ENCODE results near the gene LGALS9. TPM values are rescaled to one million over a fixed set of nuclear protein-coding genes. Genes with fewer than 3 reads are reported as not detected.

Gene LGALS9
- total RNA-seq, result 35.1 and 35.8 TPM in 2 replicates

GRCh38 chr17:27630607-27631410 lies at the start of gene LGALS9:
LGALS9 (plus strand) TSS chr17:27631188; CDS start chr17:27631266, 78 bp downstream.
- DNase-seq (ENCODE audit: low spot score), result peak; percentile 25
- Mint-ChIP-seq H3K4me1 (ENCODE audit: low read depth) (peaks cover 48% of the 10 kb centered on the region), H3K27me3 (ENCODE audit: low read depth) (no peaks in the 10 kb centered on the region), H3K4me3 (ENCODE audit: low read depth) (peak within 1 kb of the TSS; percentile 91), H3K9me3 (no peaks in the 10 kb centered on the region), H3K36me3 (ENCODE audit: low read depth) (peaks cover 29% of the 10 kb centered on the region), H3K27ac (peak within 1 kb of the TSS; percentile 83)
- intact Hi-C loops (cut with micrococcal nuclease), result no loop called here

GRCh38 chr17:27582696-27583095 lies 48.3 kb upstream of the LGALS9 start:
- no peak overlapping the region for H3K27ac Mint-ChIP-seq
- intact Hi-C loops (cut with micrococcal nuclease), result loop anchor here (10.0 kb wide), 1 partner anchor 62 kb away; no protein-coding TSS in a partner anchor
- peaks cover 44% of the 10 kb centered on the region for H3K36me3 Mint-ChIP-seq (ENCODE audit: low read depth)

GRCh38 chr17:27585153-27585681 lies 45.8 kb upstream of the LGALS9 start:
- H3K27ac Mint-ChIP-seq, result no peak overlapping the region
- DNase-seq (ENCODE audit: low spot score), result no peak
- no peaks in the 10 kb centered on the region for H3K9me3 Mint-ChIP-seq
- H3K4me3 Mint-ChIP-seq (ENCODE audit: low read depth), result no peak overlapping the region
- H3K36me3 Mint-ChIP-seq (ENCODE audit: low read depth), result peaks cover 43% of the 10 kb centered on the region
- no peaks in the 10 kb centered on the region for H3K27me3 Mint-ChIP-seq (ENCODE audit: low read depth)
- H3K4me1 Mint-ChIP-seq (ENCODE audit: low read depth), result peaks cover 10% of the 10 kb centered on the region
- intact Hi-C loops (cut with micrococcal nuclease), result loop anchor here (10.0 kb wide), 1 partner anchor 60 kb away; no protein-coding TSS in a partner anchor

More at GRCh38 chr17:27582696-27583095, 48.3 kb upstream of the LGALS9 start:
- H3K4me3 Mint-ChIP-seq (ENCODE audit: low read depth), result no peak overlapping the region
- no peak for DNase-seq (ENCODE audit: low spot score)
- H3K4me1 Mint-ChIP-seq (ENCODE audit: low read depth), result peaks cover 31% of the 10 kb centered on the region
- no peaks in the 10 kb centered on the region for H3K9me3 Mint-ChIP-seq
- H3K27me3 Mint-ChIP-seq (ENCODE audit: low read depth), result no peaks in the 10 kb centered on the region

GRCh38 chr17:27585792-27586191 lies 45.2 kb upstream of the LGALS9 start:
- no peaks in the 10 kb centered on the region for H3K9me3 Mint-ChIP-seq
- H3K27ac Mint-ChIP-seq, result no peak overlapping the region
- DNase-seq (ENCODE audit: low spot score), result no peak
- intact Hi-C loops (cut with micrococcal nuclease), result loop anchor here (10.0 kb wide), 1 partner anchor 59 kb away; no protein-coding TSS in a partner anchor
- peaks cover 44% of the 10 kb centered on the region for H3K36me3 Mint-ChIP-seq (ENCODE audit: low read depth)
- H3K4me3 Mint-ChIP-seq (ENCODE audit: low read depth), result no peak overlapping the region
- peaks cover 8% of the 10 kb centered on the region for H3K4me1 Mint-ChIP-seq (ENCODE audit: low read depth)
- no peaks in the 10 kb centered on the region for H3K27me3 Mint-ChIP-seq (ENCODE audit: low read depth)

- no peaks in the 10 kb centered on the region for H3K9me3 Mint-ChIP-seq
- peaks cover 4% of the 10 kb centered on the region for H3K4me1 Mint-ChIP-seq (ENCODE audit: low read depth)
- intact Hi-C loops (cut with micrococcal nuclease), result loop anchor here (10.0 kb wide), 1 partner anchor 59 kb away; no protein-coding TSS in a partner anchor
- H3K4me3 Mint-ChIP-seq (ENCODE audit: low read depth), result no peak overlapping the region
- no peaks in the 10 kb centered on the region for H3K27me3 Mint-ChIP-seq (ENCODE audit: low read depth)
- peaks cover 42% of the 10 kb centered on the region for H3K36me3 Mint-ChIP-seq (ENCODE audit: low read depth)
- no peak for DNase-seq (ENCODE audit: low spot score)
- no peak overlapping the region for H3K27ac Mint-ChIP-seq
Observed at GRCh38 chr17:27586203-27586721, 44.7 kb upstream of the LGALS9 start.

- Mint-ChIP-seq H3K36me3 (ENCODE audit: low read depth) (peaks cover 40% of the 10 kb centered on the region), H3K4me3 (ENCODE audit: low read depth) (no peak overlapping the region), H3K27me3 (ENCODE audit: low read depth) (no peaks in the 10 kb centered on the region), H3K4me1 (ENCODE audit: low read depth) (peaks cover 1% of the 10 kb centered on the region), H3K27ac (no peak overlapping the region), H3K9me3 (no peaks in the 10 kb centered on the region)
- no peak for DNase-seq (ENCODE audit: low spot score)
- intact Hi-C loops (cut with micrococcal nuclease), result loop anchor here (10.0 kb wide), 1 partner anchor 56 kb away; no protein-coding TSS in a partner anchor
Observed at GRCh38 chr17:27588354-27588753, 42.6 kb upstream of the LGALS9 start.

GRCh38 chr17:27590864-27591263 lies 40.1 kb upstream of the LGALS9 start:
- DNase-seq (ENCODE audit: low spot score), result no peak
- intact Hi-C loops (cut with micrococcal nuclease), result no loop called here
- Mint-ChIP-seq H3K27me3 (ENCODE audit: low read depth) (no peaks in the 10 kb centered on the region), H3K9me3 (no peaks in the 10 kb centered on the region), H3K4me3 (ENCODE audit: low read depth) (no peak overlapping the region), H3K36me3 (ENCODE audit: low read depth) (peaks cover 39% of the 10 kb centered on the region), H3K27ac (no peak overlapping the region), H3K4me1 (ENCODE audit: low read depth) (peaks cover 6% of the 10 kb centered on the region)

- Mint-ChIP-seq H3K4me3 (ENCODE audit: low read depth) (no peak overlapping the region), H3K27ac (no peak overlapping the region), H3K4me1 (ENCODE audit: low read depth) (peaks cover 6% of the 10 kb centered on the region), H3K9me3 (no peaks in the 10 kb centered on the region), H3K27me3 (ENCODE audit: low read depth) (no peaks in the 10 kb centered on the region), H3K36me3 (ENCODE audit: low read depth) (peaks cover 45% of the 10 kb centered on the region)
- DNase-seq (ENCODE audit: low spot score), result no peak
- intact Hi-C loops (cut with micrococcal nuclease), result no loop called here
Observed at GRCh38 chr17:27591986-27592385, 39.0 kb upstream of the LGALS9 start.

GRCh38 chr17:27593232-27593856 lies 37.6 kb upstream of the LGALS9 start:
- DNase-seq (ENCODE audit: low spot score), result no peak
- intact Hi-C loops (cut with micrococcal nuclease), result no loop called here
- Mint-ChIP-seq H3K4me3 (ENCODE audit: low read depth) (no peak overlapping the region), H3K27ac (no peak overlapping the region), H3K4me1 (ENCODE audit: low read depth) (peaks cover 6% of the 10 kb centered on the region), H3K27me3 (ENCODE audit: low read depth) (no peaks in the 10 kb centered on the region), H3K9me3 (no peaks in the 10 kb centered on the region), H3K36me3 (ENCODE audit: low read depth) (peaks cover 49% of the 10 kb centered on the region)

GRCh38 chr17:27593857-27594255 lies 37.1 kb upstream of the LGALS9 start:
- Mint-ChIP-seq H3K9me3 (no peaks in the 10 kb centered on the region), H3K27me3 (ENCODE audit: low read depth) (no peaks in the 10 kb centered on the region), H3K4me3 (ENCODE audit: low read depth) (no peak overlapping the region), H3K36me3 (ENCODE audit: low read depth) (peaks cover 54% of the 10 kb centered on the region), H3K27ac (no peak overlapping the region), H3K4me1 (ENCODE audit: low read depth) (peaks cover 6% of the 10 kb centered on the region)
- intact Hi-C loops (cut with micrococcal nuclease), result no loop called here
- DNase-seq (ENCODE audit: low spot score), result no peak

GRCh38 chr17:27595208-27595607 lies 35.8 kb upstream of the LGALS9 start:
- DNase-seq (ENCODE audit: low spot score), result no peak
- intact Hi-C loops (cut with micrococcal nuclease), result no loop called here
- Mint-ChIP-seq H3K4me3 (ENCODE audit: low read depth) (no peak overlapping the region), H3K27me3 (ENCODE audit: low read depth) (no peaks in the 10 kb centered on the region), H3K9me3 (no peaks in the 10 kb centered on the region), H3K27ac (peak overlapping the region; percentile 62), H3K4me1 (ENCODE audit: low read depth) (peaks cover 7% of the 10 kb centered on the region), H3K36me3 (ENCODE audit: low read depth) (peaks cover 49% of the 10 kb centered on the region)

GRCh38 chr17:27596096-27596495 lies 34.9 kb upstream of the LGALS9 start:
- intact Hi-C loops (cut with micrococcal nuclease), result no loop called here
- H3K27ac Mint-ChIP-seq, result no peak overlapping the region
- no peak for DNase-seq (ENCODE audit: low spot score)
- no peak overlapping the region for H3K4me3 Mint-ChIP-seq (ENCODE audit: low read depth)
- peaks cover 7% of the 10 kb centered on the region for H3K4me1 Mint-ChIP-seq (ENCODE audit: low read depth)
- H3K27me3 Mint-ChIP-seq (ENCODE audit: low read depth), result no peaks in the 10 kb centered on the region
- peaks cover 53% of the 10 kb centered on the region for H3K36me3 Mint-ChIP-seq (ENCODE audit: low read depth)
- H3K9me3 Mint-ChIP-seq, result no peaks in the 10 kb centered on the region

All from activated T-helper 2 cell treated with anti-CD3 and anti-CD28 coated beads, Interferon-gamma antibody, Interleukin-2, Interleukin-4, amounts not matched to agents 10 μg/mL and 5 μg/mL and 100 μg/mL, durations not matched to agents 14 hours and 24 hours and 36 hours (primary cell).